ENCODE data around the gene IFI44L.

The IFI44L gene

GRCh38 chr1:78601068-78601467 lies 19.2 kb upstream of the IFI44L start:
- H3K36me3 ChIP-seq (ENCODE audit: insufficient read depth, low read length) = no peaks in the 10 kb centered on the region
- H3K4me1 ChIP-seq (ENCODE audit: insufficient read depth, low read length) = no peaks in the 10 kb centered on the region
- H3K9ac ChIP-seq (ENCODE audit: low read depth, low read length) = no peak overlapping the region
- H3K9me3 ChIP-seq (ENCODE audit: insufficient read depth, low read length, severe bottlenecking) = no peaks in the 10 kb centered on the region
- ATAC-seq (ENCODE audit: insufficient read depth, low read depth) (no peak), DNase-seq (no peak)
- no peak overlapping the region for H3K4me3 ChIP-seq (ENCODE audit: low read depth in 1 of 2, low read length in 2 of 2)
- no peak overlapping the region for H2AFZ ChIP-seq (ENCODE audit: low read depth, low read length)
- no peak overlapping the region for H3K27ac ChIP-seq (ENCODE audit: low read length)
- H4K20me1 ChIP-seq (ENCODE audit: insufficient read depth, low read length) = no peaks in the 10 kb centered on the region
- no peaks in the 10 kb centered on the region for H3K79me2 ChIP-seq (ENCODE audit: insufficient read depth, low read length)
- TF ChIP-seq EZH2 (IDR thresholded peaks at IDR 0.05; ENCODE audit: borderline replicate concordance, low read depth, low read length, severe bottlenecking) (no peak), CTCF (IDR thresholded peaks at IDR 0.05; ENCODE audit: borderline replicate concordance, extremely low read depth, low read length, poor library complexity, severe bottlenecking) (no peak)
- no peak overlapping the region for H3K4me2 ChIP-seq (ENCODE audit: insufficient read depth, low read length)
- H3K27me3 ChIP-seq (ENCODE audit: insufficient read depth, low read length, poor library complexity) = peaks cover 8% of the 10 kb centered on the region

GRCh38 chr1:78603206-78603605 lies 17.0 kb upstream of the IFI44L start:
- no peaks in the 10 kb centered on the region for H3K36me3 ChIP-seq (ENCODE audit: insufficient read depth, low read length)
- DNase-seq (no peak), ATAC-seq (ENCODE audit: insufficient read depth, low read depth) (no peak)
- H2AFZ ChIP-seq (ENCODE audit: low read depth, low read length) = no peak overlapping the region
- TF ChIP-seq EZH2 (IDR thresholded peaks at IDR 0.05; ENCODE audit: borderline replicate concordance, low read depth, low read length, severe bottlenecking) = no peak
- no peak for TF ChIP-seq CTCF (IDR thresholded peaks at IDR 0.05; ENCODE audit: borderline replicate concordance, extremely low read depth, low read length, poor library complexity, severe bottlenecking)
- H3K27me3 ChIP-seq (ENCODE audit: insufficient read depth, low read length, poor library complexity) = peaks cover 8% of the 10 kb centered on the region
- H3K4me2 ChIP-seq (ENCODE audit: insufficient read depth, low read length) = no peak overlapping the region
- no peaks in the 10 kb centered on the region for H3K9me3 ChIP-seq (ENCODE audit: insufficient read depth, low read length, severe bottlenecking)
- no peaks in the 10 kb centered on the region for H4K20me1 ChIP-seq (ENCODE audit: insufficient read depth, low read length)
- H3K27ac ChIP-seq (ENCODE audit: low read length) = no peak overlapping the region
- H3K4me1 ChIP-seq (ENCODE audit: insufficient read depth, low read length) = no peaks in the 10 kb centered on the region
- H3K79me2 ChIP-seq (ENCODE audit: insufficient read depth, low read length) = no peaks in the 10 kb centered on the region
- H3K9ac ChIP-seq (ENCODE audit: low read depth, low read length) = no peak overlapping the region
- H3K4me3 ChIP-seq (ENCODE audit: low read depth in 1 of 2, low read length in 2 of 2) = no peak overlapping the region

GRCh38 chr1:78604643-78605042 lies 15.6 kb upstream of the IFI44L start:
- Histone ChIP-seq H3K9ac (ENCODE audit: low read depth, low read length) (no peak overlapping the region), H3K27me3 (ENCODE audit: insufficient read depth, low read length, poor library complexity) (peaks cover 8% of the 10 kb centered on the region), H3K27ac (ENCODE audit: low read length) (no peak overlapping the region), H3K36me3 (ENCODE audit: insufficient read depth, low read length) (no peaks in the 10 kb centered on the region), H3K4me2 (ENCODE audit: insufficient read depth, low read length) (no peak overlapping the region), H3K4me1 (ENCODE audit: insufficient read depth, low read length) (no peaks in the 10 kb centered on the region), H3K4me3 (ENCODE audit: low read depth in 1 of 2, low read length in 2 of 2) (no peak overlapping the region), H3K79me2 (ENCODE audit: insufficient read depth, low read length) (no peaks in the 10 kb centered on the region), H4K20me1 (ENCODE audit: insufficient read depth, low read length) (no peaks in the 10 kb centered on the region), H3K9me3 (ENCODE audit: insufficient read depth, low read length, severe bottlenecking) (no peaks in the 10 kb centered on the region), H2AFZ (ENCODE audit: low read depth, low read length) (no peak overlapping the region)
- no peak for DNase-seq
- TF ChIP-seq CTCF (IDR thresholded peaks at IDR 0.05; ENCODE audit: borderline replicate concordance, extremely low read depth, low read length, poor library complexity, severe bottlenecking) = no peak
- TF ChIP-seq EZH2 (IDR thresholded peaks at IDR 0.05; ENCODE audit: borderline replicate concordance, low read depth, low read length, severe bottlenecking) = no peak
- ATAC-seq (ENCODE audit: insufficient read depth, low read depth) = no peak

GRCh38 chr1:78606274-78606673 lies 14.0 kb upstream of the IFI44L start:
- Histone ChIP-seq H3K79me2 (ENCODE audit: insufficient read depth, low read length) (no peaks in the 10 kb centered on the region), H3K9ac (ENCODE audit: low read depth, low read length) (no peak overlapping the region), H3K4me2 (ENCODE audit: insufficient read depth, low read length) (no peak overlapping the region), H4K20me1 (ENCODE audit: insufficient read depth, low read length) (no peaks in the 10 kb centered on the region), H3K36me3 (ENCODE audit: insufficient read depth, low read length) (no peaks in the 10 kb centered on the region), H3K9me3 (ENCODE audit: insufficient read depth, low read length, severe bottlenecking) (no peaks in the 10 kb centered on the region), H3K4me1 (ENCODE audit: insufficient read depth, low read length) (no peaks in the 10 kb centered on the region), H3K27me3 (ENCODE audit: insufficient read depth, low read length, poor library complexity) (peaks cover 8% of the 10 kb centered on the region), H3K27ac (ENCODE audit: low read length) (no peak overlapping the region), H3K4me3 (ENCODE audit: low read depth in 1 of 2, low read length in 2 of 2) (no peak overlapping the region), H2AFZ (ENCODE audit: low read depth, low read length) (no peak overlapping the region)
- no peak for TF ChIP-seq EZH2 (IDR thresholded peaks at IDR 0.05; ENCODE audit: borderline replicate concordance, low read depth, low read length, severe bottlenecking)
- no peak for TF ChIP-seq CTCF (IDR thresholded peaks at IDR 0.05; ENCODE audit: borderline replicate concordance, extremely low read depth, low read length, poor library complexity, severe bottlenecking)
- ATAC-seq (ENCODE audit: insufficient read depth, low read depth) (no peak), DNase-seq (no peak)

Data from DND-41 (cell line).